Heart left ventricle (tissue), 16 donors: ENCODE measurements around the gene PPM1F. TPM values are rescaled to one million over a fixed set of nuclear protein-coding genes. Genes with fewer than 3 reads are reported as not detected.

Experiments
- ATAC-seq, 4 donors: fragments of 200-7000 bp; cut with Tn5 transposase; one replicate each; pipeline ENCODE4 v1.9.1; 2020 to 2022; ENCODE audit warnings: moderate library complexity in 4 of 4, mild to moderate bottlenecking in 3 of 4, moderate number of reproducible peaks in 1 of 4
- DNase-seq, 5 donors: peaks; one replicate each; pipeline ENCODE4 v3.0.0-alpha.2; 2020
- H3K27ac ChIP-seq, 12 donors: fragments of 200-600 bp; sonication (generic) in 4 of 12; one replicate each; pipeline versions ENCODE4 v1.5.0 to v1.8.0; 2016 to 2022; ENCODE audit warnings: mild to moderate bottlenecking in 2 of 12
- H3K27me3 ChIP-seq, 9 donors: fragments of 200-600 bp; sonication (generic) in 2 of 9; one replicate each; pipeline versions ENCODE4 v1.5.1 to v1.8.0; 2016 to 2022; ENCODE audit warnings: mild to moderate bottlenecking in 3 of 9
- H3K36me3 ChIP-seq, 9 donors: fragments of 200-600 bp; sonication (generic) in 2 of 9; one replicate each; pipeline versions ENCODE4 v1.5.0 to v1.8.0; 2018 to 2022; ENCODE audit warnings: mild to moderate bottlenecking in 2 of 9
- H3K4me1 ChIP-seq, 12 donors: fragments of 200-600 bp; sonication (generic) in 4 of 12; one replicate each; pipeline versions ENCODE4 v1.5.0 to v1.8.0; 2016 to 2022; ENCODE audit warnings: mild to moderate bottlenecking in 3 of 12
- H3K4me3 ChIP-seq, 12 donors: fragments of 200-600 bp; sonication (generic) in 4 of 12; one replicate each; pipeline versions ENCODE4 v1.5.0 to v1.8.0; 2017 to 2022; ENCODE audit warnings: mild to moderate bottlenecking in 9 of 12, moderate library complexity in 4 of 12
- H3K9me3 ChIP-seq, 12 donors: fragments of 200-600 bp; sonication (generic) in 4 of 12; one replicate each; pipeline versions ENCODE4 v1.5.0 to v1.8.0; 2016 to 2022; ENCODE audit warnings: mild to moderate bottlenecking in 1 of 12
- CTCF ChIP-seq, 12 donors: fragments of 200-600 bp; sonication (generic) in 4 of 12; IDR thresholded peaks; one replicate each; pipeline versions ENCODE4 v1.5.0 to v1.8.0; 2018 to 2022; ENCODE audit warnings: antibody characterized with exemption in 12 of 12, mild to moderate bottlenecking in 5 of 12
- POLR2A ChIP-seq, 2 donors: fragments of 450-650 bp; IDR thresholded peaks; one replicate each; pipeline ENCODE4 v1.6.1; 2017; ENCODE audit warnings: antibody characterized with exemption in 2 of 2, mild to moderate bottlenecking in 2 of 2, moderate library complexity in 2 of 2
- WGBS, 4 donors: extraction: QIAGEN DNeasy Blood & Tissue Kit in 2 of 4; methylation state at CpG; one replicate each; pipeline versions ENCODE4 v1.1.5 to v1.1.7; 2013 to 2018; 5-methylcytosine and 5-hydroxymethylcytosine counted together
- intact Hi-C, 10 donors: fragments of 100-400 bp; cut with DNase I; formaldehyde crosslinking; loops; one replicate each; pipeline versions ENCODE4 v1.11.1 to v1.14.2; 2022
- polyA plus RNA-seq, 2 donors: library from polyadenylated mRNA; stranded (reverse); fragments of 200-250 nt; gene quantifications; one replicate each; pipeline ENCODE4 v1.2.3, GENCODE V29; 2013
- total RNA-seq, 9 donors: library from RNA; depleted of rRNA in 2 of 9; stranded (reverse); fragments of >200 nt in 2 of 9; fragmentation: NEBNext Ultra II Directional in 3 of 9; extraction: Animal tissue kit (Norgen Biotek cat#: 25700) in 3 of 9; gene quantifications; one replicate each; pipeline versions ENCODE4 v1.1.0 to v1.2.4, GENCODE V29; 2016 to 2023
- donor health status: ischemic (EF 13 %, LVEDD 7.1; RV severe dilation, severe dysfunction).
- donor health status: healthy with polysubstance abuse.
- donor health status: DM: no; HTN: yes; CAD: no.
- donor health status: DM: no; HTN: no; CAD: no.
- donor health status: ischemic (EF 25% LVEDD 6.9; RV normal size, moderate dysfunction).
- donor health status: ischemic (EF 25% LVEDD 5.7; RV mildly dilated, moderate dysfunction).
- donor health status: healthy.
- donor health status: DM: yes; HTN: yes; CAD: no.
- donor health status: ischemic (EF 35%, LVEDD 5.7; RV mildly dilated, moderate dysfunction).
- donor health status: nonischemic (EF 11% LVEDD 7.7; RV severe dilation, severe dysfunction).
- donor health status: DM: yes; HTN: yes; CAD: no.
- donor health status: PGD.
- donor health status: ischemic (EF 29% LVEDD 5.4; RV normal size, mild dysfunction).
- donor health status: nonischemic (EF 23%, LVEDD 6.1; RV moderate dilation, normal function).

The PPM1F gene
- total and polyA plus RNA-seq, 11 donors, result 12.1 to 51.1 (median 20.2) TPM

DNA sequence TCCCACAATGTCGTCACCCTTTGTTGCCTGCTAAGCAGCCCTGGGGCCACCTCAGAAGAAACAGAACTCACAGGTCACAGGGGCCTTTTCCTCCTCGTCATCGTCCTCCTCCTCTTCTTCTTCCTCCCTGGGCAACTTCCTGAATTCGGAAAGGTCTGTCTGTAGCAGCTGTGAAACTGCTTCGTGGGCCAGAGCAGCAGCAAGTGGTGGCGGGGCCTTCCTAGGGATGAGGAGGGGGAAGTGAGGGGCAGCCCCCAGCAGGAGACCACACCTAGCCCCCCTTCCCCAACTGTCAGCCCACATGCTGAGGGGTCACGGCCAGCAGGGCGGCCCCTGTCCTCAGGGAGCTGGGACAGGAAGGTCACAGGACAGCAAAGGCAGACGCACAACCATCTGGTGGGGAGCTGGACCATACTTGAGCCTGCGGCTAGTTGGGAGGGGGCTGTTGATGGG lies 13.2 kb downstream of the PPM1F start:
- Histone ChIP-seq H3K27ac (peak overlapping the region; percentile 88 to 98 (median 96)), H3K4me3 (peak overlapping the region in 1 of 12 donors; percentile 66), H3K4me1 (peaks cover 40 to 94% (median 84%) of the 10 kb centered on the region in 12 donors), H3K36me3 (peaks cover 0 to 36% (median 22%) of the 10 kb centered on the region in 9 donors), H3K9me3 (no peaks in the 10 kb centered on the region), H3K27me3 (no peaks in the 10 kb centered on the region)
- peak in 2 of 5 donors; percentile 48 to 66 for DNase-seq
- intact Hi-C loops, result loop anchor here in 9 of 10 donors (1.0 to 10.0 kb wide), 11 partner anchors 10 to 227 kb away; partner anchors contain the start of genes MAPK1 (in 2 of the 9), PPM1F (in 1 of the 9) and TOP3B (in 1 of the 9)
- peak in 1 of 4 donors; percentile 32 for ATAC-seq
- no peak for TF ChIP-seq CTCF (IDR thresholded peaks at IDR 0.05)
- WGBS, 4 donors, result 43 to 54% (median 45%) methylated on average over 6 to 10 of the region's 10 CpGs

GRCh38 chr22:21938906-21939305 lies 13.7 kb downstream of the PPM1F start:
- ATAC-seq (no peak), DNase-seq (no peak)
- H3K27me3 ChIP-seq, result no peaks in the 10 kb centered on the region
- TF ChIP-seq POLR2A (IDR thresholded peaks at IDR 0.05), result no peak
- no peak for TF ChIP-seq CTCF (IDR thresholded peaks at IDR 0.05)
- H3K4me3 ChIP-seq, result peak overlapping the region in 8 of 12 donors; percentile 51 to 67 (median 66)
- H3K36me3 ChIP-seq, result peaks cover 0 to 36% (median 21%) of the 10 kb centered on the region in 9 donors
- peaks cover 40 to 88% (median 78%) of the 10 kb centered on the region in 12 donors for H3K4me1 ChIP-seq
- WGBS, 4 donors, result 63 to 76% (median 69%) methylated on average over 9 to 11 of the region's 11 CpGs
- no peaks in the 10 kb centered on the region for H3K9me3 ChIP-seq
- H3K27ac ChIP-seq, result peak overlapping the region; percentile 88 to 98 (median 96)
- intact Hi-C loops, result loop anchor here (1.0 to 10.0 kb wide), 14 partner anchors 10 to 227 kb away; partner anchors contain the start of genes MAPK1 (in 2 of the 10), PPM1F (in 2 of the 10), TOP3B (in 1 of the 10) and YPEL1 (in 1 of the 10)

- H3K27me3 ChIP-seq, result no peaks in the 10 kb centered on the region
- peak; percentile 89 to 100 (median 96) for TF ChIP-seq CTCF (IDR thresholded peaks at IDR 0.05)
- peak in 1 of 2 donors; percentile 64 for TF ChIP-seq POLR2A (IDR thresholded peaks at IDR 0.05)
- intact Hi-C loops, result loop anchor here (1.0 to 10.0 kb wide), 13 partner anchors 14 to 226 kb away; partner anchors contain the start of genes MAPK1 (in 2 of the 10), PPM1F (in 2 of the 10), TOP3B (in 1 of the 10) and YPEL1 (in 1 of the 10)
- 1 to 3% (median 2%) methylated on average over 31 to 42 of the region's 42 CpGs for WGBS, 4 donors
- peak; percentile 81 to 91 (median 86) for ATAC-seq
- peak; percentile 93 to 98 (median 95) for DNase-seq
- H3K4me1 ChIP-seq, result peaks cover 34 to 82% (median 72%) of the 10 kb centered on the region in 12 donors
- peaks cover 0 to 41% (median 28%) of the 10 kb centered on the region in 9 donors for H3K36me3 ChIP-seq
- H3K9me3 ChIP-seq, result no peaks in the 10 kb centered on the region
- peak overlapping the region; percentile 88 to 98 (median 96) for H3K27ac ChIP-seq
- H3K4me3 ChIP-seq, result peak overlapping the region; percentile 9 to 67 (median 61)
These were observed 14.4 kb downstream of the PPM1F start for GRCh38 chr22:21938071-21938822.

DNA sequence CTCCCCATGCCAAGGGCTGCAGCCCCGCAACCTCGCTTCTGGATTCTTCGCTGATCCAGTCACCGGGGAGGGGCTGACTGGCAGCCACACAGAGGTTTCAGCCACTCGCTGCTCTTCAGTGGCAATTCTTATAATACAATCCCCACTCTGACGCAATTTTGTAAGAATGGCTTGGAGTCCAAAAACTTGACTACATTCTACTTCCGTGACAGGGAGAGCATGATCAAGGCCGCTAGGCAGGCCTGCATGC lies 14.9 kb downstream of the PPM1F start:
- intact Hi-C loops, result loop anchor here (1.0 to 10.0 kb wide), 13 partner anchors 15 to 225 kb away; partner anchors contain the start of genes MAPK1 (in 2 of the 10), PPM1F (in 2 of the 10), TOP3B (in 1 of the 10) and YPEL1 (in 1 of the 10)

More for the DNA sequence above, 14.9 kb downstream of the PPM1F start:
- peaks cover 31 to 76% (median 67%) of the 10 kb centered on the region in 12 donors for H3K4me1 ChIP-seq
- WGBS, 4 donors, result 7 to 16% (median 9%) methylated on average over 7 to 8 of the region's 8 CpGs
- peak overlapping the region; percentile 88 to 98 (median 96) for H3K27ac ChIP-seq
- no peaks in the 10 kb centered on the region for H3K27me3 ChIP-seq
- DNase-seq (peak in 2 of 5 donors; percentile 53 to 76), ATAC-seq (peak in 3 of 4 donors; percentile 7 to 62 (median 58))
- no peak for TF ChIP-seq CTCF (IDR thresholded peaks at IDR 0.05)
- TF ChIP-seq POLR2A (IDR thresholded peaks at IDR 0.05), result no peak
- peak overlapping the region in 11 of 12 donors; percentile 28 to 67 (median 63) for H3K4me3 ChIP-seq
- peaks cover 0 to 46% (median 33%) of the 10 kb centered on the region in 9 donors for H3K36me3 ChIP-seq
- H3K9me3 ChIP-seq, result no peaks in the 10 kb centered on the region
